B cell (primary cell): ENCODE data around the gene FER.
"Not testable (repeated sequence)": the region's sequence is repeated elsewhere in the genome, so short reads cannot be mapped to it uniquely, and the experiment has no call there.

Experiments
- CTCF ChIP-seq: fragments of 200-600 bp; IDR thresholded peaks from one replicate; pipeline ENCODE4 v1.8.0; 2022; ENCODE audit warnings: antibody characterized with exemption, mild to moderate bottlenecking
- EZH2 ChIP-seq: IDR thresholded peaks from 2 replicates; pipeline ENCODE4 v1.6.1; 2012; ENCODE audit warnings: borderline replicate concordance, low read depth, mild to moderate bottlenecking, moderate library complexity, low read length; ENCODE audit not compliant: insufficient read depth, poor library complexity, severe bottlenecking

GRCh38 chr5:109050321-109050720 is 302.6 kb downstream of the FER start:
- not testable (repeated sequence) for TF ChIP-seq CTCF, EZH2
